Glutamatergic neuron (in vitro differentiated cells): ENCODE data around the gene LINGO3. TPM values are rescaled to one million over a fixed set of nuclear protein-coding genes. Genes with fewer than 3 reads are reported as not detected.
A peak's percentile ranks its signal among the peaks of the same experiment; 100 is the strongest.

Experiments used
- DNase-seq: peaks from one replicate; pipeline ENCODE4 v3.0.0; 2022
- H3K27ac Mint-ChIP-seq: one replicate; pipeline ENCODE4 v1.8.0; 2020; ENCODE audit warnings: mild to moderate bottlenecking, mixed read lengths, inconsistent platforms; ENCODE audit not compliant: unreplicated experiment
- H3K27me3 Mint-ChIP-seq: one replicate; pipeline ENCODE4 v1.8.0; 2020; ENCODE audit warnings: mild to moderate bottlenecking, moderate library complexity, mixed read lengths, inconsistent platforms; ENCODE audit not compliant: unreplicated experiment
- H3K36me3 Mint-ChIP-seq: one replicate; pipeline ENCODE4 v1.8.0; 2020; ENCODE audit warnings: mild to moderate bottlenecking, mixed read lengths, inconsistent platforms; ENCODE audit not compliant: unreplicated experiment
- H3K4me1 Mint-ChIP-seq: one replicate; pipeline ENCODE4 v1.8.0; 2020; ENCODE audit warnings: mild to moderate bottlenecking, low read depth, mixed read lengths, inconsistent platforms; ENCODE audit not compliant: unreplicated experiment
- H3K4me3 Mint-ChIP-seq: one replicate; pipeline ENCODE4 v1.8.0; 2020; ENCODE audit warnings: mild to moderate bottlenecking, mixed read lengths, inconsistent platforms; ENCODE audit not compliant: unreplicated experiment
- H3K9me3 Mint-ChIP-seq: one replicate; pipeline ENCODE4 v1.8.0; 2020; ENCODE audit warnings: mild to moderate bottlenecking, moderate library complexity, mixed read lengths, inconsistent platforms; ENCODE audit not compliant: unreplicated experiment
- CTCF ChIP-seq: fragments of 200-600 bp; sonication (generic); IDR thresholded peaks from one replicate; pipeline ENCODE4 v1.5.0; 2021; ENCODE audit not compliant: partially characterized antibody, unreplicated experiment
- total RNA-seq: library from RNA; stranded (reverse); fragmentation: NEBNext Ultra II Directional; extraction: Animal tissue kit (Norgen Biotek cat#: 25700); gene quantifications from one replicate; pipeline ENCODE4 v1.2.1, GENCODE V29; 2021; ENCODE audit not compliant: unreplicated experiment

Gene LINGO3
- total RNA-seq, 1 donor from 2014 or later = 0.25 TPM

GRCh38 chr19:2289714-2290435 lies 18.1 kb downstream of the LINGO3 start:
- Mint-ChIP-seq H3K4me3 (peak overlapping the region; percentile 75), H3K27me3 (peaks cover 21% of the 10 kb centered on the region), H3K27ac (no peak overlapping the region), H3K4me1 (peaks cover 10% of the 10 kb centered on the region), H3K9me3 (peaks cover 10% of the 10 kb centered on the region), H3K36me3 (no peaks in the 10 kb centered on the region)
- DNase-seq = no peak
- no peak for TF ChIP-seq CTCF

- H3K9me3 Mint-ChIP-seq = peaks cover 10% of the 10 kb centered on the region
- H3K27ac Mint-ChIP-seq = no peak overlapping the region
- no peak for TF ChIP-seq CTCF
- no peak for DNase-seq
- peaks cover 23% of the 10 kb centered on the region for H3K27me3 Mint-ChIP-seq
- H3K36me3 Mint-ChIP-seq = no peaks in the 10 kb centered on the region
- H3K4me3 Mint-ChIP-seq = peak overlapping the region; percentile 75
- peaks cover 8% of the 10 kb centered on the region for H3K4me1 Mint-ChIP-seq
Measured at GRCh38 chr19:2288818-2289713, 18.9 kb downstream of the LINGO3 start.

- peaks cover 23% of the 10 kb centered on the region for H3K27me3 Mint-ChIP-seq
- H3K9me3 Mint-ChIP-seq = peaks cover 10% of the 10 kb centered on the region
- H3K36me3 Mint-ChIP-seq = no peaks in the 10 kb centered on the region
- peak overlapping the region; percentile 53 for H3K4me3 Mint-ChIP-seq
- peaks cover 7% of the 10 kb centered on the region for H3K4me1 Mint-ChIP-seq
- H3K27ac Mint-ChIP-seq = no peak overlapping the region
- TF ChIP-seq CTCF = no peak
- no peak for DNase-seq
Measured at GRCh38 chr19:2288338-2288817, 19.6 kb downstream of the LINGO3 start.

GRCh38 chr19:2287585-2288337 lies 20.2 kb downstream of the LINGO3 start:
- no peak overlapping the region for H3K27ac Mint-ChIP-seq
- TF ChIP-seq CTCF = no peak
- H3K4me1 Mint-ChIP-seq = peaks cover 7% of the 10 kb centered on the region
- no peak for DNase-seq
- peaks cover 10% of the 10 kb centered on the region for H3K9me3 Mint-ChIP-seq
- peaks cover 25% of the 10 kb centered on the region for H3K27me3 Mint-ChIP-seq
- H3K4me3 Mint-ChIP-seq = no peak overlapping the region
- H3K36me3 Mint-ChIP-seq = no peaks in the 10 kb centered on the region
